ENCODE data around the gene DLGAP4.

DLGAP4 gene

GRCh38 chr20:36432096-36432495 lies 126.0 kb downstream of the DLGAP4 start:
- H2AFZ ChIP-seq (ENCODE audit: low read depth, low read length, severe bottlenecking) = no peak overlapping the region
- no peak overlapping the region for H3K4me2 ChIP-seq (ENCODE audit: low read depth, low read length, poor library complexity, severe bottlenecking)
- no peaks in the 10 kb centered on the region for H3F3A ChIP-seq (ENCODE audit: insufficient read depth)
- no peaks in the 10 kb centered on the region for H3K9me3 ChIP-seq (ENCODE audit: insufficient read depth, low read length)
- no peaks in the 10 kb centered on the region for H4K20me1 ChIP-seq (ENCODE audit: low read depth, low read length)
- no peak for TF ChIP-seq EZH2phosphoT487 (conservative IDR thresholded peaks at IDR 0.05; ENCODE audit: low read length)
- TF ChIP-seq CTCF (IDR thresholded peaks at IDR 0.05; ENCODE audit: insufficient read depth, low read length, poor library complexity, severe bottlenecking) = no peak
- H3K36me3 ChIP-seq (ENCODE audit: low read length) = no peaks in the 10 kb centered on the region
- H3K9ac ChIP-seq (ENCODE audit: low read length) = no peak overlapping the region
- no peaks in the 10 kb centered on the region for H3K27me3 ChIP-seq (ENCODE audit: low read length)
- no peak overlapping the region for H3K27ac ChIP-seq (ENCODE audit: low read depth, low read length)
- H3K4me3 ChIP-seq (ENCODE audit: insufficient read depth, low read length, poor library complexity, severe bottlenecking) = no peak overlapping the region
- H3K9me2 ChIP-seq (replicated peaks; ENCODE audit: insufficient read depth, low read length) = no peaks in the 10 kb centered on the region
- no peaks in the 10 kb centered on the region for H3K79me2 ChIP-seq (ENCODE audit: insufficient read depth, low read length)

GRCh38 chr20:36434383-36434782 lies 128.2 kb downstream of the DLGAP4 start:
- Histone ChIP-seq H2AFZ (ENCODE audit: low read depth, low read length, severe bottlenecking) (no peak overlapping the region), H3K79me2 (ENCODE audit: insufficient read depth, low read length) (no peaks in the 10 kb centered on the region), H3K4me2 (ENCODE audit: low read depth, low read length, poor library complexity, severe bottlenecking) (no peak overlapping the region), H3F3A (ENCODE audit: insufficient read depth) (no peaks in the 10 kb centered on the region), H3K9me3 (ENCODE audit: insufficient read depth, low read length) (no peaks in the 10 kb centered on the region), H3K36me3 (ENCODE audit: low read length) (no peaks in the 10 kb centered on the region), H3K27ac (ENCODE audit: low read depth, low read length) (no peak overlapping the region), H3K9ac (ENCODE audit: low read length) (no peak overlapping the region), H4K20me1 (ENCODE audit: low read depth, low read length) (no peaks in the 10 kb centered on the region), H3K4me3 (ENCODE audit: insufficient read depth, low read length, poor library complexity, severe bottlenecking) (no peak overlapping the region), H3K9me2 (replicated peaks; ENCODE audit: insufficient read depth, low read length) (no peaks in the 10 kb centered on the region), H3K27me3 (ENCODE audit: low read length) (no peaks in the 10 kb centered on the region)
- TF ChIP-seq CTCF (IDR thresholded peaks at IDR 0.05; ENCODE audit: insufficient read depth, low read length, poor library complexity, severe bottlenecking) = no peak

- no peak overlapping the region for H3K9ac ChIP-seq (ENCODE audit: low read length)
- no peaks in the 10 kb centered on the region for H3K9me3 ChIP-seq (ENCODE audit: insufficient read depth, low read length)
- H3K79me2 ChIP-seq (ENCODE audit: insufficient read depth, low read length) = no peaks in the 10 kb centered on the region
- H2AFZ ChIP-seq (ENCODE audit: low read depth, low read length, severe bottlenecking) = no peak overlapping the region
- no peaks in the 10 kb centered on the region for H3F3A ChIP-seq (ENCODE audit: insufficient read depth)
- no peaks in the 10 kb centered on the region for H3K36me3 ChIP-seq (ENCODE audit: low read length)
- TF ChIP-seq CTCF (IDR thresholded peaks at IDR 0.05; ENCODE audit: insufficient read depth, low read length, poor library complexity, severe bottlenecking) (no peak), EZH2phosphoT487 (conservative IDR thresholded peaks at IDR 0.05; ENCODE audit: low read length) (no peak)
- no peak overlapping the region for H3K4me3 ChIP-seq (ENCODE audit: insufficient read depth, low read length, poor library complexity, severe bottlenecking)
- H3K9me2 ChIP-seq (replicated peaks; ENCODE audit: insufficient read depth, low read length) = no peaks in the 10 kb centered on the region
- no peaks in the 10 kb centered on the region for H4K20me1 ChIP-seq (ENCODE audit: low read depth, low read length)
- no peak overlapping the region for H3K4me2 ChIP-seq (ENCODE audit: low read depth, low read length, poor library complexity, severe bottlenecking)
- no peaks in the 10 kb centered on the region for H3K27me3 ChIP-seq (ENCODE audit: low read length)
- no peak overlapping the region for H3K27ac ChIP-seq (ENCODE audit: low read depth, low read length)
Measured at GRCh38 chr20:36435124-36435523, 129.0 kb downstream of the DLGAP4 start.
